ENCODE results near the gene ZFAND6.

GRCh38 chr15:80179935-80180334 is 120.5 kb downstream of the ZFAND6 start:
- TF ChIP-seq, protein P1, sequence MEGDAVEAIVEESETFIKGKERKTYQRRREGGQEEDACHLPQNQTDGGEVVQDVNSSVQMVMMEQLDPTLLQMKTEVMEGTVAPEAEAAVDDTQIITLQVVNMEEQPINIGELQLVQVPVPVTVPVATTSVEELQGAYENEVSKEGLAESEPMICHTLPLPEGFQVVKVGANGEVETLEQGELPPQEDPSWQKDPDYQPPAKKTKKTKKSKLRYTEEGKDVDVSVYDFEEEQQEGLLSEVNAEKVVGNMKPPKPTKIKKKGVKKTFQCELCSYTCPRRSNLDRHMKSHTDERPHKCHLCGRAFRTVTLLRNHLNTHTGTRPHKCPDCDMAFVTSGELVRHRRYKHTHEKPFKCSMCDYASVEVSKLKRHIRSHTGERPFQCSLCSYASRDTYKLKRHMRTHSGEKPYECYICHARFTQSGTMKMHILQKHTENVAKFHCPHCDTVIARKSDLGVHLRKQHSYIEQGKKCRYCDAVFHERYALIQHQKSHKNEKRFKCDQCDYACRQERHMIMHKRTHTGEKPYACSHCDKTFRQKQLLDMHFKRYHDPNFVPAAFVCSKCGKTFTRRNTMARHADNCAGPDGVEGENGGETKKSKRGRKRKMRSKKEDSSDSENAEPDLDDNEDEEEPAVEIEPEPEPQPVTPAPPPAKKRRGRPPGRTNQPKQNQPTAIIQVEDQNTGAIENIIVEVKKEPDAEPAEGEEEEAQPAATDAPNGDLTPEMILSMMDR (IDR thresholded peaks at IDR 0.05; ENCODE audit: poor library complexity, severe bottlenecking): no peak
- TF ChIP-seq POLR2AphosphoS5 (IDR thresholded peaks at IDR 0.05): no peak
